Measurements from ENCODE around the gene SHB.

DNA sequence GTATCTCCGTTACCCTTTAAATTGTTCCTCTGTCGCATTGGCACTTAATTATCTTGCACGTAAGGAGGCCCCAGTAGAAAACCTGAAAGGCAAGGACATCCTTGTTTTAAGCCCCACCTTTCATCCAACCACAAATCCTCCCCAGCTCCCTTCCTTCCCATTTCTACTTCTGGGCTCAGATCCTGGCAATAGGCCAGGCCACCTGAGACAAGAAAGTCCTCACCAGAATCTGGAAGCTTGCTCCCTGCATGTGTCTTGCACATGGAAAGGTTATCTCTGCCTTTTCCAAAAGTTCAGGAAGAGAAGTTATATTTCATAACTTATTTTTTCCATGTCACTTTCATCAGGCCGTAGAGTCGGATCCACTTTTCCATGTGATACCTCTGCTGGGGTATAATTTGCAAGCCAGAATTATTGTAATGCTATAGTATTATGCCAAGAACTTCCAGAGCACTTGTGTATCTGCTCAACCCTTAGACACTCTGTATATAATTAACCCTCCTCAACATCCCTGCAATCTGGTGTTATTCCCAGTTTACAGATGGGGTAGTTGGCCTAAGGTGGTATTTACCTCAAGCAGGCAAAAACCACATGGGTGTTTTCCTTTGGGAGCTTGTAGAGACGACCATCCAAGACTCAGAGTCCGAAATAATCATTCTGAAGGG is 2.6 kb upstream of the SHB start:
- TF ChIP-seq EZH2phosphoT487 (conservative IDR thresholded peaks at IDR 0.05; ENCODE audit: low read length), result no peak
- TF ChIP-seq, protein P1, sequence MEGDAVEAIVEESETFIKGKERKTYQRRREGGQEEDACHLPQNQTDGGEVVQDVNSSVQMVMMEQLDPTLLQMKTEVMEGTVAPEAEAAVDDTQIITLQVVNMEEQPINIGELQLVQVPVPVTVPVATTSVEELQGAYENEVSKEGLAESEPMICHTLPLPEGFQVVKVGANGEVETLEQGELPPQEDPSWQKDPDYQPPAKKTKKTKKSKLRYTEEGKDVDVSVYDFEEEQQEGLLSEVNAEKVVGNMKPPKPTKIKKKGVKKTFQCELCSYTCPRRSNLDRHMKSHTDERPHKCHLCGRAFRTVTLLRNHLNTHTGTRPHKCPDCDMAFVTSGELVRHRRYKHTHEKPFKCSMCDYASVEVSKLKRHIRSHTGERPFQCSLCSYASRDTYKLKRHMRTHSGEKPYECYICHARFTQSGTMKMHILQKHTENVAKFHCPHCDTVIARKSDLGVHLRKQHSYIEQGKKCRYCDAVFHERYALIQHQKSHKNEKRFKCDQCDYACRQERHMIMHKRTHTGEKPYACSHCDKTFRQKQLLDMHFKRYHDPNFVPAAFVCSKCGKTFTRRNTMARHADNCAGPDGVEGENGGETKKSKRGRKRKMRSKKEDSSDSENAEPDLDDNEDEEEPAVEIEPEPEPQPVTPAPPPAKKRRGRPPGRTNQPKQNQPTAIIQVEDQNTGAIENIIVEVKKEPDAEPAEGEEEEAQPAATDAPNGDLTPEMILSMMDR (IDR thresholded peaks at IDR 0.05; ENCODE audit: insufficient read depth, low read length, poor library complexity, severe bottlenecking), result no peak
